Endothelial cell of umbilical vein (primary cell): ENCODE results near the gene ARL8A. TPM values are rescaled to one million over a fixed set of nuclear protein-coding genes. Genes with fewer than 3 reads are reported as not detected.

ENCODE experiments used
- BruUV-seq: library from RNA; stranded (reverse); fragments of 400-500 nt; replicated peaks from 2 replicates; lab custom pipeline; 2021; lab: Mats Ljungman, UMichigan
- CTCF ChIA-PET: fragments of 300-600, 350-600 bp; sonication (Branson Sonifier 250); formaldehyde crosslinking; loops from one replicate; lab custom pipeline; 2021; ENCODE audit warnings: antibody characterized with exemption, inconsistent platforms; lab: Charles Lee
- POLR2A ChIA-PET: fragments of 300-600, 350-600 bp; sonication (Branson Sonifier 250); formaldehyde crosslinking; loops from one replicate; lab custom pipeline; 2021; ENCODE audit warnings: antibody characterized with exemption, inconsistent platforms; lab: Charles Lee
- DNase-seq: peaks from one replicate; pipeline ENCODE4 v3.0.0-alpha.2; 2011; ENCODE audit warnings: low read depth, low spot score
- FAIRE-seq: peaks from 2 replicates; lab custom pipeline; 2011; peaks lifted over from hg19 to GRCh38; lab: Jason Lieb, UNC
- H2AFZ ChIP-seq: 2 replicates; pipeline ENCODE4 v1.6.0; 2012; ENCODE audit warnings: low read depth, low read length, control low read depth, inconsistent platforms
- H3K27ac ChIP-seq: 2 replicates; pipeline ENCODE4 v1.5.1; 2011; ENCODE audit warnings: low read depth, mild to moderate bottlenecking, control low read depth, low read length, moderate library complexity; ENCODE audit not compliant: insufficient read depth
- H3K27me3 ChIP-seq, 2 experiments: 2 replicates each; pipeline versions ENCODE4 v1.6.0 to v1.6.1; 2011; ENCODE audit warnings: low read length in 2 of 2, mixed read lengths in 1 of 2; ENCODE audit not compliant: control insufficient read depth in 2 of 2, insufficient read depth in 2 of 2
- H3K36me3 ChIP-seq, 2 experiments: 2 replicates in 1 of 2; 3 replicates in 1 of 2; pipeline ENCODE4 v1.5.1; 2011; ENCODE audit warnings: low read length in 2 of 2, mild to moderate bottlenecking in 1 of 2, moderate library complexity in 1 of 2; ENCODE audit not compliant: control insufficient read depth in 2 of 2, insufficient read depth in 2 of 2; ENCODE audit errors: extremely low read depth in 1 of 2
- H3K4me1 ChIP-seq: 3 replicates; pipeline ENCODE4 v1.5.1; 2011; ENCODE audit warnings: mild to moderate bottlenecking, low read length; ENCODE audit not compliant: control insufficient read depth, insufficient read depth; ENCODE audit errors: extremely low read depth
- H3K4me2 ChIP-seq: 2 replicates; pipeline ENCODE4 v1.6.1; 2011; ENCODE audit warnings: low read length, control low read depth, mixed read lengths; ENCODE audit not compliant: insufficient read depth
- H3K4me3 ChIP-seq, 3 experiments: fragments of 200-600 bp in 1 of 3; sonication (generic), shearing (Covaris generic) in 1 of 3; replicated peaks in 1 of 3; 2 replicates each; pipeline ENCODE4 v1.5.1; 2011 to 2016; ENCODE audit warnings: control low read depth in 3 of 3, low read length in 3 of 3, mild to moderate bottlenecking in 2 of 3, inconsistent platforms in 1 of 3, low read depth in 1 of 3, moderate library complexity in 1 of 3; ENCODE audit not compliant: insufficient read depth in 1 of 3
- H3K79me2 ChIP-seq: 2 replicates; pipeline ENCODE4 v1.6.0; 2012; ENCODE audit warnings: low read length, inconsistent platforms; ENCODE audit not compliant: control insufficient read depth, insufficient read depth
- H3K9ac ChIP-seq: replicated peaks from 2 replicates; pipeline ENCODE3; 2011; ENCODE audit warnings: low read length, control low read depth; ENCODE audit not compliant: insufficient read depth; ENCODE audit errors: extremely low read depth
- H3K9me1 ChIP-seq: replicated peaks from 3 replicates; pipeline ENCODE4 v1.6.0; 2011; ENCODE audit warnings: mild to moderate bottlenecking, low read length; ENCODE audit not compliant: control insufficient read depth, insufficient read depth; ENCODE audit errors: extremely low read depth
- H3K9me3 ChIP-seq: replicated peaks from 2 replicates; pipeline ENCODE4 v1.5.1; 2012; ENCODE audit warnings: low read length, inconsistent platforms; ENCODE audit not compliant: control insufficient read depth, insufficient read depth
- H4K20me1 ChIP-seq: replicated peaks from 2 replicates; pipeline ENCODE3; 2011; ENCODE audit warnings: mild to moderate bottlenecking, low read length; ENCODE audit not compliant: control insufficient read depth, insufficient read depth; ENCODE audit errors: extremely low read depth
- EZH2 ChIP-seq: IDR thresholded peaks from 2 replicates; pipeline ENCODE4 v1.6.1; 2012; ENCODE audit warnings: borderline replicate concordance, low read depth, mild to moderate bottlenecking, moderate library complexity, low read length, inconsistent platforms; ENCODE audit not compliant: severe bottlenecking
- FOS ChIP-seq: IDR thresholded peaks from 2 replicates; pipeline ENCODE4 v1.6.1; 2011; ENCODE audit warnings: mild to moderate bottlenecking, low read length, moderate library complexity, borderline replicate concordance; ENCODE audit not compliant: insufficient read depth
- GATA2 ChIP-seq: IDR thresholded peaks from 2 replicates; pipeline ENCODE4 v1.7.0; 2011; ENCODE audit warnings: low read depth, mild to moderate bottlenecking, moderate library complexity, mixed read lengths, low read length; ENCODE audit not compliant: insufficient read length, insufficient read depth
- JUN ChIP-seq: IDR thresholded peaks from 2 replicates; pipeline ENCODE4 v1.6.1; 2011; ENCODE audit warnings: borderline replicate concordance, low read depth; ENCODE audit not compliant: insufficient read length, insufficient read depth
- MYC ChIP-seq: IDR thresholded peaks from one replicate; pipeline ENCODE4 v1.6.1; 2011; ENCODE audit warnings: mild to moderate bottlenecking, low read depth, low read length
- POLR2A ChIP-seq: IDR thresholded peaks from 2 replicates; pipeline ENCODE4 v1.6.1; 2012; ENCODE audit warnings: low read depth, mild to moderate bottlenecking, control low read depth, low read length
- POLR2AphosphoS5 ChIP-seq: IDR thresholded peaks from 2 replicates; pipeline ENCODE4 v1.6.1; 2012; ENCODE audit warnings: low read depth, mild to moderate bottlenecking, control low read depth, low read length, moderate library complexity; ENCODE audit not compliant: insufficient read depth
- dilution Hi-C: fragments of 300-500 bp; cut with MboI; formaldehyde crosslinking; loops from one replicate; pipeline ENCODE4 v1.15.0; 2019; ENCODE audit warnings: low sequenced_read_pairs; ENCODE audit not compliant: extremely low pct_ligation_motif_present
- intact Hi-C: fragments of 100-400 bp; cut with micrococcal nuclease; formaldehyde crosslinking; loops from one replicate; pipeline ENCODE4 v1.10.0; 2022
- polyA plus RNA-seq, 4 experiments: library from polyadenylated mRNA; depleted of rRNA in 3 of 4; stranded (reverse) in 3 of 4; unstranded in 1 of 4; fragments of >200 nt; gene quantifications; 2 replicates each; pipeline versions ENCODE4 v1.2.1 to v1.2.3, GENCODE V29; 2011 to 2012; ENCODE audit warnings: missing spikeins in 1 of 4
- total RNA-seq: library from RNA; stranded (reverse); gene quantifications from 2 replicates; pipeline ENCODE4 v1.2.3, GENCODE V29; 2021
- TF ChIP-seq, protein P1 (sequence below), 2 donors: IDR thresholded peaks; 1 replicate in 1 of 2; 2 replicates in 1 of 2; pipeline ENCODE4 v1.5.1; 2011; ENCODE audit warnings: low read length in 2 of 2, mild to moderate bottlenecking in 2 of 2, moderate library complexity in 2 of 2, control low read depth in 1 of 2, inconsistent platforms in 1 of 2, low read depth in 1 of 2; ENCODE audit not compliant: insufficient read depth in 1 of 2; ENCODE audit errors: extremely low read depth in 1 of 2
- TF ChIP-seq, protein P2 (sequence below): IDR thresholded peaks from 2 replicates; pipeline ENCODE4 v1.6.1; 2011; ENCODE audit not compliant: insufficient read depth, insufficient read length

The ARL8A gene
- total and polyA plus RNA-seq, 2 donors (not counting 3 experiments of a cell fraction or from before 2014, with no cell fraction given), result 54.3 to 69.5 TPM

DNA sequence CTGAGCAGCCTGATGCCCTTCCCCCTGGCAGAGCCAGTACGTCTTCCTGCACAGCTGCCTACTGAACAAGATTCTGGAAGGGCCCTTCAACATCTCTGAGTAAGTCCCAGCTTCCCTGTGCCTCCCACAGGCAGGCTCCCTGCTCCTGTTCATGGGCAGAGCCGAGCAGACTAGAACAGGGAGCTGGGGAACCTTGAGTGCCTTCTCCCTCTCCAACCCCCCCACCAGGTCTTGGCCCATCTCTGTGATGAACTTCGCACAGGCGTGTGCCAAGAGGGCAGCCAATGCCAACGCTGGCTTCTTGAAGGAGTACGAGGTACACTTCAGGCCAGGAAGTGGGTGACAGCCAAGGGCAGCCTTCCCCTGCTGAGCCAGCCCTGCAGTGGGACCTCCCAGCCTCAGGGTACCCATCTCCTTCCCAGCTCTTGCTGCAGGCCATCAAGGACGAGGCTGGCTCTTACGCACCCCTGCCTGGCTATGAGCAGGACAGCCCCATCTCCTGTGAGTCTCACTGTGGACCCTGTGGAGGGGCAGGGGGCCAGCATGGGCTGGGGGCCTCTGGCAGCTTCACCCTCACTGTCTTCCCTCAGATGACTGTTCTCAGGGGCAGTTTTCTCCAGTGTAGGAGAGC, 42.6 kb upstream of the ARL8A start:
- Histone ChIP-seq H3K27me3 (peaks cover 2 to 3% of the 10 kb centered on the region in 2 experiments), H3K36me3 (no peaks in the 10 kb centered on the region), H3K9ac (no peak overlapping the region), H3K9me3 (no peaks in the 10 kb centered on the region), H3K79me2 (no peaks in the 10 kb centered on the region), H4K20me1 (no peaks in the 10 kb centered on the region), H3K9me1 (no peaks in the 10 kb centered on the region), H3K4me2 (no peak overlapping the region), H3K4me1 (no peaks in the 10 kb centered on the region), H3K4me3 (no peak overlapping the region), H2AFZ (no peak overlapping the region), H3K27ac (no peak overlapping the region)
- no TSS peak for BruUV-seq
- dilution Hi-C loops (no loop called here), intact Hi-C loops (no loop called here)
- CTCF ChIA-PET, result interaction anchor here (0.9 to 7.7 kb wide), 5 partner anchors 49 to 533 kb away, joined by 3 to 107 read pairs (median 11); no protein-coding TSS in a partner anchor
- DNase-seq (no peak), FAIRE-seq (no peak)
- no peak for TF ChIP-seq GATA2
- TF ChIP-seq, protein P1, sequence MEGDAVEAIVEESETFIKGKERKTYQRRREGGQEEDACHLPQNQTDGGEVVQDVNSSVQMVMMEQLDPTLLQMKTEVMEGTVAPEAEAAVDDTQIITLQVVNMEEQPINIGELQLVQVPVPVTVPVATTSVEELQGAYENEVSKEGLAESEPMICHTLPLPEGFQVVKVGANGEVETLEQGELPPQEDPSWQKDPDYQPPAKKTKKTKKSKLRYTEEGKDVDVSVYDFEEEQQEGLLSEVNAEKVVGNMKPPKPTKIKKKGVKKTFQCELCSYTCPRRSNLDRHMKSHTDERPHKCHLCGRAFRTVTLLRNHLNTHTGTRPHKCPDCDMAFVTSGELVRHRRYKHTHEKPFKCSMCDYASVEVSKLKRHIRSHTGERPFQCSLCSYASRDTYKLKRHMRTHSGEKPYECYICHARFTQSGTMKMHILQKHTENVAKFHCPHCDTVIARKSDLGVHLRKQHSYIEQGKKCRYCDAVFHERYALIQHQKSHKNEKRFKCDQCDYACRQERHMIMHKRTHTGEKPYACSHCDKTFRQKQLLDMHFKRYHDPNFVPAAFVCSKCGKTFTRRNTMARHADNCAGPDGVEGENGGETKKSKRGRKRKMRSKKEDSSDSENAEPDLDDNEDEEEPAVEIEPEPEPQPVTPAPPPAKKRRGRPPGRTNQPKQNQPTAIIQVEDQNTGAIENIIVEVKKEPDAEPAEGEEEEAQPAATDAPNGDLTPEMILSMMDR (IDR thresholded peaks at IDR 0.05; ENCODE audit: extremely low read depth in 1 of 2, insufficient read depth in 1 of 2, low read depth in 1 of 2, low read length in 2 of 2), result no peak
- TF ChIP-seq POLR2AphosphoS5, result no peak
- POLR2A ChIA-PET, result no interaction called here

DNA sequence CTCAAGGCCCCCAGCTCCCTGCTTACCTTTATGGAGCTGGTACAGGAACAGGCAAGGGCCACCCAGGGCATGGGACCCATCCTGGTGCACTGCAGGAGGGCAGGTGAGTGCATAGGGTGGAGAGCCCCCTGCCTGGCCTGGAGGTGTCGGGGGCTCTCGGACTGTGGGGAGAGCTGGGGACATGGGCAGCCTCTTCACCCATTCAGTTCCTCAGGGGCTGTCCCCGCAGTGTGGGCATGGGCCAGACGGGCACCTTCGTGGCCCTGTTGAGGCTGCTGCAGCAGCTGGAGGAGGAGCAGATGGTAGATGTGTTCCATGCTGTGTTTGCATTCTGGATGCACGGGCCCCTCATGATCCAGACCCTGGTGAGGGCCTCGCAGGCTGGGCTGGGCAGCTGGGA, 41.8 kb upstream of the ARL8A start:
- dilution Hi-C loops (no loop called here), intact Hi-C loops (no loop called here)
- Histone ChIP-seq H3K9me3 (no peaks in the 10 kb centered on the region), H3K27me3 (peaks cover 4 to 8% of the 10 kb centered on the region in 2 experiments), H3K4me1 (no peaks in the 10 kb centered on the region), H3K27ac (no peak overlapping the region), H3K4me3 (no peak overlapping the region), H3K9ac (no peak overlapping the region), H3K4me2 (no peak overlapping the region), H3K9me1 (no peaks in the 10 kb centered on the region), H3K79me2 (no peaks in the 10 kb centered on the region), H3K36me3 (no peaks in the 10 kb centered on the region), H2AFZ (no peak overlapping the region), H4K20me1 (no peaks in the 10 kb centered on the region)
- BruUV-seq, result no TSS peak
- POLR2A ChIA-PET, result no interaction called here
- DNase-seq (no peak), FAIRE-seq (no peak)
- TF ChIP-seq, protein P2, sequence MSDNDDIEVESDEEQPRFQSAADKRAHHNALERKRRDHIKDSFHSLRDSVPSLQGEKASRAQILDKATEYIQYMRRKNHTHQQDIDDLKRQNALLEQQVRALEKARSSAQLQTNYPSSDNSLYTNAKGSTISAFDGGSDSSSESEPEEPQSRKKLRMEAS, result no peak
- TF ChIP-seq POLR2A (no peak), EZH2 (no peak), GATA2 (no peak), POLR2AphosphoS5 (no peak), FOS (no peak), JUN (no peak), MYC (no peak)
- TF ChIP-seq, protein P1 (IDR thresholded peaks at IDR 0.05; ENCODE audit: extremely low read depth in 1 of 2, insufficient read depth in 1 of 2, low read depth in 1 of 2, low read length in 2 of 2), result no peak
- CTCF ChIA-PET, result interaction anchor here (0.9 to 7.7 kb wide), 5 partner anchors 49 to 533 kb away, joined by 3 to 107 read pairs (median 4); no protein-coding TSS in a partner anchor
